PC-3 (cell line): ENCODE results near the gene PTPA. TPM values are rescaled to one million over a fixed set of nuclear protein-coding genes. Genes with fewer than 3 reads are reported as not detected.

Experiments
- ATAC-seq: fragments of 200-7000 bp; cut with Tn5 transposase; 2 replicates; pipeline ENCODE4 v1.9.1; 2020; ENCODE audit warnings: mild to moderate bottlenecking, moderate library complexity
- BruUV-seq: library from RNA; stranded (reverse); fragments of 400-500 nt; replicated peaks from 2 replicates; lab custom pipeline; 2021; lab: Mats Ljungman, UMichigan
- CTCF ChIA-PET: fragments of 300-600 bp; sonication (Branson Sonifier 250); formaldehyde crosslinking; loops from one replicate; lab custom pipeline; 2022; ENCODE audit warnings: antibody characterized with exemption; lab: Charles Lee
- POLR2A ChIA-PET: fragments of 300-600 bp; sonication (Branson Sonifier 250); formaldehyde crosslinking; loops from one replicate; lab custom pipeline; 2022; ENCODE audit warnings: antibody characterized with exemption; ENCODE audit not compliant: unreplicated experiment; lab: Charles Lee
- DNase-seq: peaks from one replicate; pipeline ENCODE4 v3.0.0-alpha.2; 2015
- H2AFZ ChIP-seq: fragments of 300-600 bp; sonication (generic); 2 replicates; pipeline ENCODE4 v1.6.0; 2016; ENCODE audit warnings: antibody characterized with exemption, low read length
- H3F3A ChIP-seq: fragments of 300-600 bp; sonication (generic); one replicate; pipeline ENCODE4 v1.6.0; 2017; ENCODE audit warnings: antibody characterized with exemption, low read length, control low read depth, mild to moderate bottlenecking; ENCODE audit not compliant: unreplicated experiment
- H3K27ac ChIP-seq: fragments of 300-600 bp; sonication (generic); 2 replicates; pipeline ENCODE4 v1.5.1; 2016; ENCODE audit warnings: mild to moderate bottlenecking, low read length
- H3K27me3 ChIP-seq: fragments of 300-600 bp; sonication (generic); 2 replicates; pipeline ENCODE4 v1.6.1; 2016; ENCODE audit warnings: low read length, mixed read lengths
- H3K36me3 ChIP-seq: fragments of 300-600 bp; sonication (generic); 2 replicates; pipeline ENCODE4 v1.6.1; 2016; ENCODE audit warnings: low read depth, mixed run types, low read length, mixed read lengths
- H3K4me1 ChIP-seq: fragments of 300-600 bp; sonication (generic); 2 replicates; pipeline ENCODE4 v1.5.1; 2016; ENCODE audit warnings: low read length; ENCODE audit not compliant: insufficient read depth
- H3K4me2 ChIP-seq: fragments of 300-600 bp; sonication (generic); 2 replicates; pipeline ENCODE4 v1.6.0; 2016; ENCODE audit warnings: low read length
- H3K4me3 ChIP-seq: fragments of 300-600 bp; sonication (generic); 2 replicates; pipeline ENCODE4 v1.5.1; 2016; ENCODE audit warnings: mild to moderate bottlenecking, low read length, mixed read lengths
- H3K79me2 ChIP-seq: fragments of 300-600 bp; sonication (generic); 2 replicates; pipeline ENCODE4 v1.6.1; 2017; ENCODE audit warnings: low read length, mixed read lengths
- H3K9ac ChIP-seq: fragments of 300-600 bp; sonication (generic); 2 replicates; pipeline ENCODE4 v1.6.0; 2016; ENCODE audit warnings: mild to moderate bottlenecking, low read length
- H3K9me2 ChIP-seq: fragments of 300-600 bp; sonication (generic); replicated peaks from 2 replicates; pipeline ENCODE4 v1.6.1; 2016; ENCODE audit warnings: mixed run types, low read length, mixed read lengths
- H3K9me3 ChIP-seq: fragments of 300-600 bp; sonication (generic); 2 replicates; pipeline ENCODE4 v1.6.1; 2016; ENCODE audit warnings: low read length, mixed read lengths
- H4K20me1 ChIP-seq: fragments of 300-600 bp; sonication (generic); 2 replicates; pipeline ENCODE4 v1.6.1; 2016; ENCODE audit warnings: low read length, mixed read lengths
- EZH2 ChIP-seq: fragments of 300-600 bp; sonication (generic); IDR thresholded peaks from one replicate; pipeline ENCODE4 v1.6.1; 2017; ENCODE audit warnings: antibody characterized with exemption, mild to moderate bottlenecking, low read length; ENCODE audit not compliant: unreplicated experiment
- EZH2phosphoT487 ChIP-seq: fragments of 300-600 bp; sonication (generic); IDR thresholded peaks from 2 replicates; pipeline ENCODE4 v1.6.1; 2018; ENCODE audit warnings: mild to moderate bottlenecking, antibody characterized with exemption, low read length, borderline replicate concordance
- intact Hi-C: fragments of 100-400 bp; cut with micrococcal nuclease; formaldehyde crosslinking; loops from 2 replicates; pipeline ENCODE4 v1.9.0; 2023
- total RNA-seq: library from RNA; depleted of rRNA; stranded (reverse); fragments of >200 nt; gene quantifications from 2 replicates; pipeline ENCODE4 v1.2.3, GENCODE V29; 2014
- TF ChIP-seq, protein P1 (sequence below): fragments of 300-600 bp; sonication (generic); conservative IDR thresholded peaks from 2 replicates; pipeline ENCODE4 v1.5.1; 2017; ENCODE audit warnings: antibody characterized with exemption, low read depth, mild to moderate bottlenecking, low read length

PTPA gene
- total RNA-seq, 1 experiment from 2014 or later, result 138 TPM

DNA sequence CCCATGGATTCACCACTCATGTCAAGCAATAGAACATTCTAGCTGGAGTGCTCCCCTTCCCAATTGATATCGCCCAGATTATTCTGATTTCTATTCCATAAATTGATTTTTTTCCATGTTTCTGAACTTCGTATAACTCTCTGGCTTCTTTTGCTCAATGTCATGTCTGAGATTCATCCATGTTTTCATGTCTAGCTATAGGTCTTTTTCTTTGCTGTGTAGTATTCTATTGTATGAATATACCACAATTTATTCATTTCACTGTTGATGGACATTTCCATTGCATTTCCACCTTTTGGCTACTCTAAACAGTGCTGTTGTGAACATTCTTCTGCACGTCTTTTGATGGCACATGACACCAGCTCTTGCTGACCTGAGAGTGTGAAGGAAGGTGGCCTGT is 19.6 kb downstream of the PTPA start:
- peaks cover 8% of the 10 kb centered on the region; the same call in 1 of the 2 replicates for H3K36me3 ChIP-seq
- CTCF ChIA-PET, result interaction anchor here (1.4 kb wide), 1 partner anchor 50 kb away, joined by 6 read pairs; the partner anchor contains the start of gene DOLPP1
- no peaks in the 10 kb centered on the region for H4K20me1 ChIP-seq
- H3F3A ChIP-seq, result no peaks in the 10 kb centered on the region
- no peak overlapping the region for H3K4me3 ChIP-seq
- no peaks in the 10 kb centered on the region for H3K27me3 ChIP-seq
- no peak overlapping the region for H3K9ac ChIP-seq
- ATAC-seq (no peak), DNase-seq (no peak)
- POLR2A ChIA-PET, result no interaction called here
- H3K9me3 ChIP-seq, result no peaks in the 10 kb centered on the region
- TF ChIP-seq EZH2 (no peak), EZH2phosphoT487 (no peak)
- TF ChIP-seq, protein P1, sequence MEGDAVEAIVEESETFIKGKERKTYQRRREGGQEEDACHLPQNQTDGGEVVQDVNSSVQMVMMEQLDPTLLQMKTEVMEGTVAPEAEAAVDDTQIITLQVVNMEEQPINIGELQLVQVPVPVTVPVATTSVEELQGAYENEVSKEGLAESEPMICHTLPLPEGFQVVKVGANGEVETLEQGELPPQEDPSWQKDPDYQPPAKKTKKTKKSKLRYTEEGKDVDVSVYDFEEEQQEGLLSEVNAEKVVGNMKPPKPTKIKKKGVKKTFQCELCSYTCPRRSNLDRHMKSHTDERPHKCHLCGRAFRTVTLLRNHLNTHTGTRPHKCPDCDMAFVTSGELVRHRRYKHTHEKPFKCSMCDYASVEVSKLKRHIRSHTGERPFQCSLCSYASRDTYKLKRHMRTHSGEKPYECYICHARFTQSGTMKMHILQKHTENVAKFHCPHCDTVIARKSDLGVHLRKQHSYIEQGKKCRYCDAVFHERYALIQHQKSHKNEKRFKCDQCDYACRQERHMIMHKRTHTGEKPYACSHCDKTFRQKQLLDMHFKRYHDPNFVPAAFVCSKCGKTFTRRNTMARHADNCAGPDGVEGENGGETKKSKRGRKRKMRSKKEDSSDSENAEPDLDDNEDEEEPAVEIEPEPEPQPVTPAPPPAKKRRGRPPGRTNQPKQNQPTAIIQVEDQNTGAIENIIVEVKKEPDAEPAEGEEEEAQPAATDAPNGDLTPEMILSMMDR, result no peak
- no peaks in the 10 kb centered on the region for H3K4me1 ChIP-seq
- H3K4me2 ChIP-seq, result no peak overlapping the region
- H3K79me2 ChIP-seq, result no peaks in the 10 kb centered on the region
- intact Hi-C loops, result no loop called here
- no TSS peak for BruUV-seq
- no peak overlapping the region for H3K27ac ChIP-seq
- H2AFZ ChIP-seq, result no peak overlapping the region
- H3K9me2 ChIP-seq, result no peaks in the 10 kb centered on the region

DNA sequence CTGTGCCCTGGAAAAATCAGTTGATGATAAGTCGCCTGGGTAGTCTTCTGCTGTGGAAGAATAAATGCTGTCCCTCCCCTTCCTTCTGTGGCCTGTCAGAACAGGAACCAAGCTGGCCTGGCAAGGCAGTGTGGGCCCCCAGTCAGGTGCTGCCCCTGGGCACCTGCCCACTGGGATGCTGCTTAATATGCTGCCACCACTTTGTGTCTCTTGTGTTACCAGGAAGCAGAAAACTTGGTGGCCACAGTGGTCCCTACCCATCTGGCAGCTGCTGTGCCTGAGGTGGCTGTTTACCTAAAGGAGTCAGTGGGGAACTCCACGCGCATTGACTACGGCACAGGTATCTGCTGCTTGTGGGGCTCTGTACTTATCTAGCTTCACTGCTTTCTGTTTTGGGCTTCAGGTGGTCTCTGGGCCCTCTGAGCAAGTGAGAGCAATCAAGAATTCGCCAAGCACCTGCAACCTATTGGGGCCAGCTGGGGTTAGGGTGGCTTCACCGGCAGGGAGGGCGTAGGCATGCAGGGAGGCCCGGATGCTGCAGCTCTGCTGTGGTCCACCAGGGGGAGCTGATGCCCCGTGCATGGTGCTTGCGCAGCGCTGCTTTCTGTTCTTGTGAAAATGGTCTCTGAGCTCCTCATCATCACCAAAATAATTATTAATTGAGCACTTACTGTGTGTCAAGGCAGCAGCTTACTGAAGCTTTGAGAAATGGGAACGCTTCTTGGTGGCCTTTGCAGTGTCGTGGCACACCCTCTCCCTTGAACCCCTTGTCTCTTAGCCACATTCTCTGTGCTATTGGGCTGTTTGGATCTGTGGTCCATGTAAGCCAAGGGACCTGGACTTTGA is 20.3 kb downstream of the PTPA start:
- ChIA-PET CTCF (interaction anchor here (0.6 to 1.7 kb wide), 13 partner anchors 9 to 590 kb away, joined by 3 to 13 read pairs (median 4); partner anchors contain the start of genes DOLPP1 and NTMT1), POLR2A (interaction anchor here (0.6 kb wide), 1 partner anchor 332 kb away, joined by 3 read pairs; no protein-coding TSS in a partner anchor)
- H3K4me2 ChIP-seq, result no peak overlapping the region
- no peak overlapping the region for H2AFZ ChIP-seq
- ATAC-seq (peak; percentile 91), DNase-seq (peak; percentile 68)
- TF ChIP-seq EZH2phosphoT487, result no peak
- TF ChIP-seq, protein P1, result peak; percentile 88
- H3K27ac ChIP-seq, result no peak overlapping the region
- no peaks in the 10 kb centered on the region for H3K27me3 ChIP-seq
- no peaks in the 10 kb centered on the region for H4K20me1 ChIP-seq
- intact Hi-C loops, result no loop called here
- H3K36me3 ChIP-seq, result peaks cover 8% of the 10 kb centered on the region; the same call in 1 of the 2 replicates
- H3F3A ChIP-seq, result no peaks in the 10 kb centered on the region
- no peak overlapping the region for H3K9ac ChIP-seq
- H3K79me2 ChIP-seq, result no peaks in the 10 kb centered on the region
- H3K9me2 ChIP-seq, result no peaks in the 10 kb centered on the region
- no peaks in the 10 kb centered on the region for H3K9me3 ChIP-seq
- BruUV-seq, result no TSS peak
- H3K4me3 ChIP-seq, result no peak overlapping the region
- no peaks in the 10 kb centered on the region for H3K4me1 ChIP-seq

DNA sequence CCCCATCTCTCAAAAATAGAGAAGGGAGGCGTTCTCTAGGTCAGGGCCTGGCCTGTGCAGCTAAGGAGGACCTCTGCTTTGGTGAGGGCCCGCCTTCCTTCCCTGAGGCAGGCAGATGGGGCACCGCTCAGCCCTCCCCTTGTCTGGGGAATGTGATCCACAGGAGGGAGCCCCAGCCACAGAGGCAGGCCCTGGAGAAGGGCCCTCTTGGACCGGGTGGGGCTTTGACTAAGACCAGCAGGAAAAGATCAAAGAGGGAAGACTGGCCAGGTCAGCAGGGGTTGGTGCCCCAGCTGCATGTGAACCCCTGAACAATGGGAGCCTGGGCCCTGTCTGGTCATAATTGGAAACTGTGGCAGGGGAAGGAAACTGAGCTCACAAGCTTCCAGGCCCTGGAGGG is 21.9 kb downstream of the PTPA start:
- no peak for ATAC-seq
- no TSS peak for BruUV-seq
- no peak overlapping the region for H3K9ac ChIP-seq
- no peaks in the 10 kb centered on the region for H4K20me1 ChIP-seq
- no peaks in the 10 kb centered on the region for H3K79me2 ChIP-seq
- intact Hi-C loops, result no loop called here
- no peak for DNase-seq
- H3K36me3 ChIP-seq, result peaks cover 8% of the 10 kb centered on the region; the same call in 1 of the 2 replicates
- H3F3A ChIP-seq, result no peaks in the 10 kb centered on the region
- H2AFZ ChIP-seq, result no peak overlapping the region
- no peaks in the 10 kb centered on the region for H3K9me2 ChIP-seq
- no peak overlapping the region for H3K4me3 ChIP-seq
- TF ChIP-seq, protein P1, result no peak
- TF ChIP-seq EZH2, result no peak
- TF ChIP-seq EZH2phosphoT487, result no peak
- no peaks in the 10 kb centered on the region for H3K9me3 ChIP-seq
- CTCF ChIA-PET, result no interaction called here
- H3K4me2 ChIP-seq, result no peak overlapping the region
- no peak overlapping the region for H3K27ac ChIP-seq
- H3K4me1 ChIP-seq, result no peaks in the 10 kb centered on the region
- H3K27me3 ChIP-seq, result no peaks in the 10 kb centered on the region
- POLR2A ChIA-PET, result no interaction called here
